B cell (primary cell): ENCODE results near the gene ZNF649.

Experiments
- CTCF ChIP-seq: fragments of 200-600 bp; IDR thresholded peaks from one replicate; pipeline ENCODE4 v1.8.0; 2022; ENCODE audit warnings: antibody characterized with exemption, mild to moderate bottlenecking
- EZH2 ChIP-seq: IDR thresholded peaks from 2 replicates; pipeline ENCODE4 v1.6.1; 2012; ENCODE audit warnings: borderline replicate concordance, low read depth, mild to moderate bottlenecking, moderate library complexity, low read length; ENCODE audit not compliant: insufficient read depth, poor library complexity, severe bottlenecking

GRCh38 chr19:51904331-51905165 lies at the start of gene ZNF649:
- TF ChIP-seq CTCF = no peak
- no peak for TF ChIP-seq EZH2
